OCI-LY7 (cell line): ENCODE data around the gene TTC7B.

Experiments used
- CTCF ChIP-seq: fragments of 200-600 bp; sonication (generic); conservative IDR thresholded peaks from 2 replicates; pipeline ENCODE4 v1.5.1; 2014; ENCODE audit warnings: mild to moderate bottlenecking, antibody characterized with exemption, low read length, moderate library complexity, mixed read lengths
- EZH2phosphoT487 ChIP-seq: fragments of 200-600 bp; sonication (generic); IDR thresholded peaks from 2 replicates; pipeline ENCODE4 v1.6.1; 2018; ENCODE audit warnings: low read depth, borderline replicate concordance, mild to moderate bottlenecking, mixed run types, antibody characterized with exemption, low read length, moderate library complexity, mixed read lengths

DNA sequence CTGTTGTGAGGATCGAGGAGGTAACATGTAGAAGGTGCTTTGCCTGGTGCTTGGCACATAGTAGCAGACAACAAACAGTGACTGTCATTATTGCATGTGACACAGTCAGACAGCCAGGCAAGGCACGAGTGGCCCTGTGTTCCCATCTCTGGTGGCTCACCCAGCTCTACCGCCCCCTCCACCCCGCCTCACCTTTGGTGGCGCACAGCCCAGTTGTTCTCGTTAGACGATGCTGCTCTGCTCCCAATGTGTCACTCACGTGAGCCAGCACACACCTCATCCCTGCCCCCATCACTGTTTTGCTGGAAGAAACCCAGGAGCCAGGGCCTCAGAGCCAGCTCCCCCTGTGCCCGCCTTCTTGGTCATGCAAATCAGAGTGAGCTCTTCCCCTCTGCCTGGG lies 306.1 kb downstream of the TTC7B start:
- TF ChIP-seq CTCF (no peak), EZH2phosphoT487 (no peak)
